ENCODE measurements around the gene MYCBPAP.
A peak's percentile ranks its signal among the peaks of the same experiment; 100 is the strongest.

The MYCBPAP gene

DNA sequence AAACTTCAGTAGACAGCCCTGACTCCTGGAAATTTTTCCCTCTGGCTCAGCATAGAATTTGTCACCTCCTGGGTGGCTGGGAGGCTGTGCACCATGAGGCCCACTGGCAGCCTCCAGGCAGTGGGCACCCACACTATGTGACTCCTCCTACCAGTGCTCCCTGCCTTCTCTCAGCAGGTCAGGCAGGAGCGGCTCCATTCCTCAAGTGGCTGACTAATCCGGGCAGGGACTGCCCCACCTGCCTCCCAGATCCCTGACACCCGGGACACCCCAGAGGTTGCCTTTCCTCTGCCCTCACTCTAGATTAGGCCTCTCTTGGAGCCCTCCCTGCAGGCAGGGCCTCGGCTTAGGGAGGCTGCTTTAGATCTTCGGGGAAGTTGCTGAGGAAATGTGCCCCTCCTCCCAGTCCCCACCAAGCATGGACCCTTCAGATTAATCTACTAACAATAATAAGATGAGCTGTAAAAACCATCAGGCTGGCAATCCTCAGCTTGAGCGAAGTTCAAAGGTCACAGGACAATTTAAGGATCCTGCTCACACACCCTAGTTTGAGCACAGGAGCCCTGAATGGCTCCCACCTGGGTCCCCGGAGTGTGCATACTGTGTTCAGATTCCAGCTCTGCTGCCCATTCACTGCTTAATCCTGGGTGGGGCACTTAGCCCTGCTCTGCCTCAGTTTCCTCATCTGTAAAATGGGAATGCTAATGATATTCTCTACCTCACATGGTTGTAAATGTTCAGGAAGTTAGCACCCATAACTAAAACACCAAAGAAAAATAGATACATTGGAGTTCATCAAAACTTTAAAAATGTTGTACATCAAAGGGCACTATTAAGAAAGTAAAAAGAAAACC is 10.0 kb upstream of the MYCBPAP start:
- Histone ChIP-seq H3K4me3 (replicated peaks; ENCODE audit: low read depth, low read length) (no peak overlapping the region), H3K36me3 (ENCODE audit: control insufficient read depth, insufficient read depth, low read length) (no peaks in the 10 kb centered on the region), H3K27me3 (replicated peaks; ENCODE audit: control insufficient read depth, insufficient read depth, low read length) (no peaks in the 10 kb centered on the region)
- DNase-seq (ENCODE audit: extremely low read depth, insufficient read length), result no peak
- TF ChIP-seq, protein P1, sequence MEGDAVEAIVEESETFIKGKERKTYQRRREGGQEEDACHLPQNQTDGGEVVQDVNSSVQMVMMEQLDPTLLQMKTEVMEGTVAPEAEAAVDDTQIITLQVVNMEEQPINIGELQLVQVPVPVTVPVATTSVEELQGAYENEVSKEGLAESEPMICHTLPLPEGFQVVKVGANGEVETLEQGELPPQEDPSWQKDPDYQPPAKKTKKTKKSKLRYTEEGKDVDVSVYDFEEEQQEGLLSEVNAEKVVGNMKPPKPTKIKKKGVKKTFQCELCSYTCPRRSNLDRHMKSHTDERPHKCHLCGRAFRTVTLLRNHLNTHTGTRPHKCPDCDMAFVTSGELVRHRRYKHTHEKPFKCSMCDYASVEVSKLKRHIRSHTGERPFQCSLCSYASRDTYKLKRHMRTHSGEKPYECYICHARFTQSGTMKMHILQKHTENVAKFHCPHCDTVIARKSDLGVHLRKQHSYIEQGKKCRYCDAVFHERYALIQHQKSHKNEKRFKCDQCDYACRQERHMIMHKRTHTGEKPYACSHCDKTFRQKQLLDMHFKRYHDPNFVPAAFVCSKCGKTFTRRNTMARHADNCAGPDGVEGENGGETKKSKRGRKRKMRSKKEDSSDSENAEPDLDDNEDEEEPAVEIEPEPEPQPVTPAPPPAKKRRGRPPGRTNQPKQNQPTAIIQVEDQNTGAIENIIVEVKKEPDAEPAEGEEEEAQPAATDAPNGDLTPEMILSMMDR (IDR thresholded peaks at IDR 0.05; ENCODE audit: insufficient read depth, low read length, poor library complexity, severe bottlenecking), result no peak

GRCh38 chr17:50499270-50499669 is 9.0 kb upstream of the MYCBPAP start:
- TF ChIP-seq, protein P1 (IDR thresholded peaks at IDR 0.05; ENCODE audit: insufficient read depth, low read length, poor library complexity, severe bottlenecking), result no peak
- Histone ChIP-seq H3K36me3 (ENCODE audit: control insufficient read depth, insufficient read depth, low read length) (no peaks in the 10 kb centered on the region), H3K27me3 (replicated peaks; ENCODE audit: control insufficient read depth, insufficient read depth, low read length) (no peaks in the 10 kb centered on the region), H3K4me3 (replicated peaks; ENCODE audit: low read depth, low read length) (no peak overlapping the region)
- no peak for DNase-seq (ENCODE audit: extremely low read depth, insufficient read length)

DNA sequence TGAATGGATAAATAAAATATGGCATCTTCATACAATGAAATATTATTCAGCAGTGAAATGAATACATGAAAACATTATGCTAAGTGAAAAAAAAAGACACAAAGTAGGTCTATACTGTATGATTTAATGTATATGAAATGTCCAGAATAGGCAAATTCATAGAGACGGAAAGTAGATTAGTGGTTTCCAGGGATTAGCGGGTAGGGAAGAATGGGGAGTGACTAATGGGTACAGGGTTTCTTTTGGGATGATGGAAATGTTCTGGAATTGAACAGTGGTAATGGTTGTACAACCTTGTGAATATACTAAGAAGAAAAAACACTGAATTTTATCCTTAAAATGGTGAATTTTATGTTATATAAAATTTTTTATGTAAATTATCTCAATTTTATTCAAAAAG is 8.5 kb upstream of the MYCBPAP start:
- Histone ChIP-seq H3K36me3 (ENCODE audit: control insufficient read depth, insufficient read depth, low read length) (no peaks in the 10 kb centered on the region), H3K27me3 (replicated peaks; ENCODE audit: control insufficient read depth, insufficient read depth, low read length) (no peaks in the 10 kb centered on the region), H3K4me3 (replicated peaks; ENCODE audit: low read depth, low read length) (no peak overlapping the region)
- DNase-seq (ENCODE audit: extremely low read depth, insufficient read length), result no peak
- TF ChIP-seq, protein P1 (IDR thresholded peaks at IDR 0.05; ENCODE audit: insufficient read depth, low read length, poor library complexity, severe bottlenecking), result no peak

DNA sequence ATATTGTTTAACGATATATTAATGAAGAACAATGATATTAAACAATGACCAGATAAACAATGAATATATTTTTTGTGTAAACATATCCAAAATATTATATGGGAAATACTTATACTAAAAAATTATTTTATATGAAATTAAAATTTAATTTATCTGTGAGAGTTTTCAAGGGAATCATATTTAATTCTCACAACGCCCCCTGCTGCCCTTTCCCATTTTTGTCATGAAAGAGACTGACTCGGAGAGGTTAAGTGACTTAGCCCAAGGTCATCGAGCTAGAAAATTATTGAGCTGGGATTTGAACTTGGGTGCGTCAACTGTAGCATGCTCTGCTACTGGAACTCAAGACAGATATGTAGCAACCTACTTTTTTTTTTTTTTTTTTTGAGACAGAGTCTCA is 7.2 kb upstream of the MYCBPAP start:
- TF ChIP-seq, protein P1 (IDR thresholded peaks at IDR 0.05; ENCODE audit: insufficient read depth, low read length, poor library complexity, severe bottlenecking), result peak; percentile 34
- no peak for DNase-seq (ENCODE audit: extremely low read depth, insufficient read length)
- H3K36me3 ChIP-seq (ENCODE audit: control insufficient read depth, insufficient read depth, low read length), result no peaks in the 10 kb centered on the region
- H3K4me3 ChIP-seq (replicated peaks; ENCODE audit: low read depth, low read length), result no peak overlapping the region
- H3K27me3 ChIP-seq (replicated peaks; ENCODE audit: control insufficient read depth, insufficient read depth, low read length), result no peaks in the 10 kb centered on the region

DNA sequence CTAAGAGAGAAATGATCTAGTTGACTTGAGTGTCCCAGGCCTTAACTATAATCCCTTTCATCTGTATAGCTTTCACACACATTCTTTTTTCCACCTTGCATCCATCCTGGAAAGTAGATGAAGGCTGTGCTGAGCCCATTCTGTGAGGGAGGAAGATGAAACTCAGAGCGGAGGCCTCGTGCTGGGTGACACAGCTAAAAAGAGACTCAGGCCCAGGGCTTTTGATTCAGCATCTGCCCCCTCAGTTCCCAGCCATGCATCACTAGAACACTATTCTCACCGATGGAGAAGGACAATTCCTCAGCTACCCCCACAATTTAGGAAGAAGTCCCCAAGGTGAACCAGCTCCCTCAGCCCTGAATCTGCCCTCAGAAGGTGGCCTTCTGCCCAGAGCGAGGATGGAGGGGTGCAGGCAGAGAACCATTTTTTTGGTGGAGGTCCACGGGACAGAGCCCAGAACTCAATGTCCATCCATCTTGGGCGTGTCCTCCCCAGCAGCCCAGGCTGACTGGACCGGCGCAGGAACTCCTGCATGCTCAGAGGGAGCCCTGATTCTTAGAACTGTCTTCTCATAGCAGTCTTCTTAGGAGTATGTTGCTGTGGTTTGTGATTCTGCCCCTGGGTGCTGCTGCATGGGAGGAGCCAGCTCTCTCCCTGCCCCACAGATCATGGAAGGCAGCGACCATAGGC is 5.8 kb upstream of the MYCBPAP start:
- no peaks in the 10 kb centered on the region for H3K27me3 ChIP-seq (replicated peaks; ENCODE audit: control insufficient read depth, insufficient read depth, low read length)
- no peaks in the 10 kb centered on the region for H3K36me3 ChIP-seq (ENCODE audit: control insufficient read depth, insufficient read depth, low read length)
- TF ChIP-seq, protein P1 (IDR thresholded peaks at IDR 0.05; ENCODE audit: insufficient read depth, low read length, poor library complexity, severe bottlenecking), result no peak
- DNase-seq (ENCODE audit: extremely low read depth, insufficient read length), result no peak
- no peak overlapping the region for H3K4me3 ChIP-seq (replicated peaks; ENCODE audit: low read depth, low read length)

Data from GM06990 (cell line).